ENCODE measurements around the gene DTNB. TPM values are rescaled to one million over a fixed set of nuclear protein-coding genes. Genes with fewer than 3 reads are reported as not detected.

Gene DTNB
- polyA plus RNA-seq, 1 experiment, result 12.5 TPM

GRCh38 chr2:25366629-25367028, 306.7 kb downstream of the DTNB start:
- no peak overlapping the region for H3K27ac ChIP-seq (ENCODE audit: low read depth, low read length)
- CTCF ChIA-PET, result interaction anchor here (1.1 to 2.5 kb wide), 3 partner anchors 9 to 287 kb away, joined by 3 to 16 read pairs (median 5); no protein-coding TSS in a partner anchor
- no peaks in the 10 kb centered on the region; the same call in 1 of the 2 replicates for H3K9me3 ChIP-seq (ENCODE audit: control insufficient read depth, insufficient read depth, low read length)
- POLR2A ChIA-PET, result no interaction called here
- no peak for DNase-seq (ENCODE audit: low read depth, low spot score)
- no peak overlapping the region for H3K4me3 ChIP-seq (ENCODE audit: low read depth, low read length)
- H3K27me3 ChIP-seq (ENCODE audit: control insufficient read depth, insufficient read depth, low read length), result peaks cover 4% of the 10 kb centered on the region
- TF ChIP-seq CTCF (IDR thresholded peaks at IDR 0.05; ENCODE audit: low read depth, low read length), result no peak

GRCh38 chr2:25365241-25365640, 308.1 kb downstream of the DTNB start:
- TF ChIP-seq CTCF (IDR thresholded peaks at IDR 0.05; ENCODE audit: low read depth, low read length), result no peak
- ChIA-PET POLR2A (interaction anchor here (0.5 kb wide), 1 partner anchor 547 kb away, joined by 3 read pairs; no protein-coding TSS in a partner anchor), CTCF (interaction anchor here (0.6 to 2.5 kb wide), 3 partner anchors 11 to 300 kb away, joined by 4 to 16 read pairs (median 5); no protein-coding TSS in a partner anchor)

GRCh38 chr2:25363733-25364132, 309.6 kb downstream of the DTNB start:
- H3K27ac ChIP-seq (ENCODE audit: low read depth, low read length), result no peak overlapping the region
- TF ChIP-seq CTCF (IDR thresholded peaks at IDR 0.05; ENCODE audit: low read depth, low read length), result no peak
- POLR2A ChIA-PET, result no interaction called here
- H3K9me3 ChIP-seq (ENCODE audit: control insufficient read depth, insufficient read depth, low read length), result no peaks in the 10 kb centered on the region; the same call in 1 of the 2 replicates
- H3K27me3 ChIP-seq (ENCODE audit: control insufficient read depth, insufficient read depth, low read length), result peaks cover 2% of the 10 kb centered on the region
- DNase-seq (ENCODE audit: low read depth, low spot score), result no peak
- no peak overlapping the region for H3K4me3 ChIP-seq (ENCODE audit: low read depth, low read length)
- CTCF ChIA-PET, result interaction anchor here (0.6 kb wide), 1 partner anchor 336 kb away, joined by 3 read pairs; no protein-coding TSS in a partner anchor

More at GRCh38 chr2:25365241-25365640, 308.1 kb downstream of the DTNB start:
- Histone ChIP-seq H3K9me3 (ENCODE audit: control insufficient read depth, insufficient read depth, low read length) (no peaks in the 10 kb centered on the region; the same call in 1 of the 2 replicates), H3K27ac (ENCODE audit: low read depth, low read length) (no peak overlapping the region), H3K4me3 (ENCODE audit: low read depth, low read length) (no peak overlapping the region), H3K27me3 (ENCODE audit: control insufficient read depth, insufficient read depth, low read length) (peaks cover 2% of the 10 kb centered on the region)
- no peak for DNase-seq (ENCODE audit: low read depth, low spot score)

GRCh38 chr2:25362434-25363145, 310.8 kb downstream of the DTNB start:
- no peak for DNase-seq (ENCODE audit: low read depth, low spot score)
- Histone ChIP-seq H3K27ac (ENCODE audit: low read depth, low read length) (no peak overlapping the region), H3K4me3 (ENCODE audit: low read depth, low read length) (peak overlapping the region; percentile 59), H3K27me3 (ENCODE audit: control insufficient read depth, insufficient read depth, low read length) (peaks cover 2% of the 10 kb centered on the region), H3K9me3 (ENCODE audit: control insufficient read depth, insufficient read depth, low read length) (peaks cover 3% of the 10 kb centered on the region; the same call in 1 of the 2 replicates)
- no peak for TF ChIP-seq CTCF (IDR thresholded peaks at IDR 0.05; ENCODE audit: low read depth, low read length)
- ChIA-PET POLR2A (interaction anchor here (0.9 to 1.1 kb wide), 2 partner anchors 13 to 111 kb away, joined by 3 to 4 read pairs; no protein-coding TSS in a partner anchor), CTCF (interaction anchor here (0.5 to 3.0 kb wide), 98 partner anchors 9 to 1622 kb away, joined by 3 to 87 read pairs (median 4); no protein-coding TSS in a partner anchor)

GRCh38 chr2:25362049-25362433, 311.3 kb downstream of the DTNB start:
- TF ChIP-seq CTCF (IDR thresholded peaks at IDR 0.05; ENCODE audit: low read depth, low read length), result peak; percentile 95

More at GRCh38 chr2:25362049-25362433, 311.3 kb downstream of the DTNB start:
- ChIA-PET CTCF (interaction anchor here (0.5 to 3.0 kb wide), 98 partner anchors 9 to 1623 kb away, joined by 3 to 87 read pairs (median 4); no protein-coding TSS in a partner anchor), POLR2A (interaction anchor here (0.6 to 1.1 kb wide), 3 partner anchors 13 to 1256 kb away, joined by 3 to 9 read pairs (median 4); no protein-coding TSS in a partner anchor)
- peak overlapping the region; percentile 59 for H3K4me3 ChIP-seq (ENCODE audit: low read depth, low read length)
- H3K9me3 ChIP-seq (ENCODE audit: control insufficient read depth, insufficient read depth, low read length), result peaks cover 3% of the 10 kb centered on the region; the same call in 1 of the 2 replicates
- peaks cover 2% of the 10 kb centered on the region for H3K27me3 ChIP-seq (ENCODE audit: control insufficient read depth, insufficient read depth, low read length)
- DNase-seq (ENCODE audit: low read depth, low spot score), result peak; percentile 76
- H3K27ac ChIP-seq (ENCODE audit: low read depth, low read length), result no peak overlapping the region

All from AG04450 (cell line).